Uterus (tissue), 2 donors: ENCODE results near the gene GZMA.

Experiments used
- POLR2A ChIP-seq, 2 donors: fragments of 450-650 bp; IDR thresholded peaks; one replicate each; pipeline ENCODE4 v1.6.1; 2016; ENCODE audit warnings: antibody characterized with exemption in 2 of 2, mild to moderate bottlenecking in 1 of 2, moderate library complexity in 1 of 2
- TF ChIP-seq, protein P1 (sequence below), 4 experiments: fragments of 200-600 bp in 2 of 4; fragments of 450-650 bp in 2 of 4; sonication (generic) in 2 of 4; IDR thresholded peaks; one replicate each; pipeline ENCODE4 v1.5.1; 2016 to 2019; ENCODE audit warnings: antibody characterized with exemption in 4 of 4, mild to moderate bottlenecking in 2 of 4, moderate library complexity in 1 of 4

DNA sequence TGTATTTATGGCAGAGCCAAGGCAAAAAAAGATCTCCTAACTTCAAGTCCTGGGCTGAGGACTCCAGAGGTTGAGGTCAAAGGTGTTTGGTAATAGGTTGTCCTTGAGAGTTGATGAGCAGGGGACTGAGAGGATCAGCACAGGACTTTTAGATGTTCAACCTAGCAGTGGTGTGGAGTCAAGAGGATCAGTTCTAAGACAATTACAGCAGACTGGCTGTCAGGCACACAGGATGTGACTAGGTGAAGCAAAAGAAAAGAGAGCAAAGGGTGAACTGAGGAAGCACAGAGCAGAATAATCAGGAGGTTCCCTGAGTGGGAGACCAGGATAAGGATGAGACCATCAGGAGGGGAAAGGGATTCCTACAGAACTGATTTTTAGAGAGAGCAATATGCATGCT, 10.9 kb downstream of the GZMA start:
- no peak for TF ChIP-seq POLR2A (IDR thresholded peaks at IDR 0.05)
- TF ChIP-seq, protein P1, sequence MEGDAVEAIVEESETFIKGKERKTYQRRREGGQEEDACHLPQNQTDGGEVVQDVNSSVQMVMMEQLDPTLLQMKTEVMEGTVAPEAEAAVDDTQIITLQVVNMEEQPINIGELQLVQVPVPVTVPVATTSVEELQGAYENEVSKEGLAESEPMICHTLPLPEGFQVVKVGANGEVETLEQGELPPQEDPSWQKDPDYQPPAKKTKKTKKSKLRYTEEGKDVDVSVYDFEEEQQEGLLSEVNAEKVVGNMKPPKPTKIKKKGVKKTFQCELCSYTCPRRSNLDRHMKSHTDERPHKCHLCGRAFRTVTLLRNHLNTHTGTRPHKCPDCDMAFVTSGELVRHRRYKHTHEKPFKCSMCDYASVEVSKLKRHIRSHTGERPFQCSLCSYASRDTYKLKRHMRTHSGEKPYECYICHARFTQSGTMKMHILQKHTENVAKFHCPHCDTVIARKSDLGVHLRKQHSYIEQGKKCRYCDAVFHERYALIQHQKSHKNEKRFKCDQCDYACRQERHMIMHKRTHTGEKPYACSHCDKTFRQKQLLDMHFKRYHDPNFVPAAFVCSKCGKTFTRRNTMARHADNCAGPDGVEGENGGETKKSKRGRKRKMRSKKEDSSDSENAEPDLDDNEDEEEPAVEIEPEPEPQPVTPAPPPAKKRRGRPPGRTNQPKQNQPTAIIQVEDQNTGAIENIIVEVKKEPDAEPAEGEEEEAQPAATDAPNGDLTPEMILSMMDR (IDR thresholded peaks at IDR 0.05) = no peak
